Fibroblast of lung (primary cell): Measurements from ENCODE around the gene ST6GALNAC6. TPM values are rescaled to one million over a fixed set of nuclear protein-coding genes. Genes with fewer than 3 reads are reported as not detected.

ENCODE experiments used
- DNase-seq, 2 donors: peaks; one replicate each; pipeline versions ENCODE4 v3.0.0 to v3.0.0-alpha.2; 2010; ENCODE audit warnings: low read depth in 2 of 2
- H2AFZ ChIP-seq: 2 replicates; pipeline ENCODE4 v1.5.1; 2012; ENCODE audit warnings: low read length, control low read depth, inconsistent platforms
- H3K27ac ChIP-seq: 2 replicates; pipeline ENCODE4 v1.5.1; 2011; ENCODE audit warnings: low read length, control low read depth; ENCODE audit not compliant: insufficient read depth
- H3K27me3 ChIP-seq: 2 replicates; pipeline ENCODE4 v1.5.1; 2011; ENCODE audit warnings: mild to moderate bottlenecking, low read length; ENCODE audit not compliant: control insufficient read depth, insufficient read depth
- H3K36me3 ChIP-seq: 2 replicates; pipeline ENCODE4 v1.5.1; 2011; ENCODE audit warnings: low read length; ENCODE audit not compliant: control insufficient read depth, insufficient read depth
- H3K4me1 ChIP-seq: 2 replicates; pipeline ENCODE4 v1.5.1; 2011; ENCODE audit warnings: low read length; ENCODE audit not compliant: control insufficient read depth, insufficient read depth; ENCODE audit errors: extremely low read depth
- H3K4me2 ChIP-seq: 2 replicates; pipeline ENCODE4 v1.5.1; 2011; ENCODE audit warnings: low read length, control low read depth; ENCODE audit not compliant: insufficient read depth; ENCODE audit errors: extremely low read depth
- H3K4me3 ChIP-seq, 4 experiments: fragments of 200-600 bp in 1 of 4; sonication (generic) in 1 of 4; replicated peaks in 1 of 4; 2 replicates each; pipeline ENCODE4 v1.5.1; 2011 to 2016; ENCODE audit warnings: low read length in 4 of 4, low read depth in 3 of 4, mild to moderate bottlenecking in 3 of 4, control low read depth in 2 of 4, inconsistent platforms in 1 of 4, mixed read lengths in 1 of 4; ENCODE audit not compliant: insufficient read depth in 1 of 4; ENCODE audit errors: control extremely low read depth in 1 of 4
- H3K79me2 ChIP-seq: 2 replicates; pipeline ENCODE4 v1.5.1; 2012; ENCODE audit warnings: mild to moderate bottlenecking, low read length, inconsistent platforms; ENCODE audit not compliant: control insufficient read depth, insufficient read depth
- H3K9ac ChIP-seq: 2 replicates; pipeline ENCODE4 v1.5.1; 2011; ENCODE audit warnings: mild to moderate bottlenecking, low read length, control low read depth; ENCODE audit not compliant: insufficient read depth
- H3K9me3 ChIP-seq: 2 replicates; pipeline ENCODE4 v1.5.1; 2012; ENCODE audit warnings: low read depth, low read length; ENCODE audit not compliant: control insufficient read depth, insufficient read depth
- H4K20me1 ChIP-seq: 2 replicates; pipeline ENCODE4 v1.5.1; 2011; ENCODE audit warnings: low read length; ENCODE audit not compliant: control insufficient read depth, insufficient read depth; ENCODE audit errors: extremely low read depth
- EZH2 ChIP-seq: IDR thresholded peaks from 2 replicates; pipeline ENCODE4 v1.5.1; 2012; ENCODE audit warnings: low read length, control low read depth, mild to moderate bottlenecking; ENCODE audit errors: missing control alignments
- polyA plus RNA-seq, 2 donors: library from polyadenylated mRNA; depleted of rRNA in 1 of 2; stranded (reverse) in 1 of 2; unstranded in 1 of 2; fragments of >200 nt; gene quantifications; 2 replicates each; pipeline ENCODE4 v1.2.1, GENCODE V29; 2011 to 2012; ENCODE audit warnings: missing spikeins in 1 of 2
- total RNA-seq: library from RNA; depleted of rRNA; stranded (reverse); fragments of >200 nt; gene quantifications from 2 replicates; pipeline ENCODE4 v1.2.1, GENCODE V29; 2014
- TF ChIP-seq, protein P1 (sequence below), 2 donors: IDR thresholded peaks in 1 of 2; conservative IDR thresholded peaks in 1 of 2; 1 replicate in 1 of 2; 2 replicates in 1 of 2; pipeline ENCODE4 v1.5.1; 2011 to 2012; ENCODE audit warnings: low read length in 2 of 2, control low read depth in 1 of 2, inconsistent platforms in 1 of 2, low read depth in 1 of 2, mild to moderate bottlenecking in 1 of 2

The ST6GALNAC6 gene
- total and polyA plus RNA-seq, 2 donors (not counting 1 experiment from before 2014, with no cell fraction given) = 56.0 to 69.5 TPM

DNA sequence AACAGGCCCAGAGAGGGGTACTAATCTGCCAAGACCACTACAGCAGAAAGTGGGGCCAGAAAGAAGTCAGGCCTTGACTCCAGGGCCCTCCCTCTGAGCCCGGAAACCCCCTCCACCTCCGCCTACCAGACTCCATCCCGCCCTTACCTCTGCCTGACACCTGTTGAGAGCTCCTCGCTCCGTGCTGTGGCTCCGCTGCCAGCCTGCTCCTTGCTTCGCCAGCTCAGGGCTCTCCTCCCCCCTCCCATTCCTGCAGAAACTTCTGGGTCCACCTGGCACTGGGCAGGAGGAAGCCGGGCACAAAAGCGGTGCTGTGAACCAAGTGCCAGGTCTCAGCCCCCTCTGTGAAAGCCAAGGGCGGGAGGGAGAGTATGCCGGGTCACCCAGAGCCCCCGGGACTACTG, 6.4 kb upstream of the ST6GALNAC6 start:
- Histone ChIP-seq H3K4me3 (no peak overlapping the region), H3K4me1 (peaks cover 28% of the 10 kb centered on the region), H3K36me3 (peaks cover 7% of the 10 kb centered on the region), H4K20me1 (no peaks in the 10 kb centered on the region), H2AFZ (no peak overlapping the region), H3K4me2 (no peak overlapping the region), H3K9me3 (no peaks in the 10 kb centered on the region), H3K9ac (no peak overlapping the region), H3K27ac (no peak overlapping the region), H3K27me3 (no peaks in the 10 kb centered on the region), H3K79me2 (no peaks in the 10 kb centered on the region)
- DNase-seq = no peak
- TF ChIP-seq, protein P1, sequence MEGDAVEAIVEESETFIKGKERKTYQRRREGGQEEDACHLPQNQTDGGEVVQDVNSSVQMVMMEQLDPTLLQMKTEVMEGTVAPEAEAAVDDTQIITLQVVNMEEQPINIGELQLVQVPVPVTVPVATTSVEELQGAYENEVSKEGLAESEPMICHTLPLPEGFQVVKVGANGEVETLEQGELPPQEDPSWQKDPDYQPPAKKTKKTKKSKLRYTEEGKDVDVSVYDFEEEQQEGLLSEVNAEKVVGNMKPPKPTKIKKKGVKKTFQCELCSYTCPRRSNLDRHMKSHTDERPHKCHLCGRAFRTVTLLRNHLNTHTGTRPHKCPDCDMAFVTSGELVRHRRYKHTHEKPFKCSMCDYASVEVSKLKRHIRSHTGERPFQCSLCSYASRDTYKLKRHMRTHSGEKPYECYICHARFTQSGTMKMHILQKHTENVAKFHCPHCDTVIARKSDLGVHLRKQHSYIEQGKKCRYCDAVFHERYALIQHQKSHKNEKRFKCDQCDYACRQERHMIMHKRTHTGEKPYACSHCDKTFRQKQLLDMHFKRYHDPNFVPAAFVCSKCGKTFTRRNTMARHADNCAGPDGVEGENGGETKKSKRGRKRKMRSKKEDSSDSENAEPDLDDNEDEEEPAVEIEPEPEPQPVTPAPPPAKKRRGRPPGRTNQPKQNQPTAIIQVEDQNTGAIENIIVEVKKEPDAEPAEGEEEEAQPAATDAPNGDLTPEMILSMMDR (conservative IDR thresholded peaks at IDR 0.05 in 1 of 2, IDR thresholded peaks at IDR 0.05 in 1 of 2; ENCODE audit: low read depth in 1 of 2, low read length in 2 of 2) = no peak

GRCh38 chr9:127905004-127905728, 5.8 kb upstream of the ST6GALNAC6 start:
- Histone ChIP-seq H3K4me1 (peaks cover 25% of the 10 kb centered on the region), H3K9ac (no peak overlapping the region), H3K27me3 (no peaks in the 10 kb centered on the region), H3K36me3 (peaks cover 5% of the 10 kb centered on the region), H3K27ac (no peak overlapping the region), H4K20me1 (no peaks in the 10 kb centered on the region), H3K79me2 (no peaks in the 10 kb centered on the region), H3K4me3 (no peak overlapping the region), H3K9me3 (no peaks in the 10 kb centered on the region), H3K4me2 (no peak overlapping the region), H2AFZ (no peak overlapping the region)
- TF ChIP-seq, protein P1 (conservative IDR thresholded peaks at IDR 0.05 in 1 of 2, IDR thresholded peaks at IDR 0.05 in 1 of 2; ENCODE audit: low read depth in 1 of 2, low read length in 2 of 2) = no peak
- no peak for TF ChIP-seq EZH2
- no peak for DNase-seq

DNA sequence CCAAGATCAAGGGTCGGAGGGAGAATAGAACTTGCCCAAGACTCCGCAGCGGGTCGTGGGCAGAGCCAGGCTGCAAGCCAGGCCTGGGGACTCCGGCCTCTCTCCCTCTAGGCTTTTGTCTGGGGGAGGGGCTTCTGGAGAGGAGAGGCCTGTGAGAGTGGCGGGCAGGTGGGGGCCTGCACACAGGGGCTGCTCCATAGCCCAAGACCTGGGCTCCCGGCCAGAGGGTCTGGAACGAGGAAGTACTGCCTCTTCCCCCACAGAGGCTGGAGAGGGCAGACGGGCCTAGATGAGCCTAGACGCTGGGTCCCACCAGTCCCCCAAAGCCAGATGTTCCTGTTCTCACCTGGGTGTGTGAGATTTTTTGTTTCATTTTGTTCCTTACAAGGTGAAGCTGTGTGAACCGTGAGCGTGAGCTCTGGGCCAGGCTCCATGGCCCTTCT, 5.2 kb upstream of the ST6GALNAC6 start:
- Histone ChIP-seq H4K20me1 (no peaks in the 10 kb centered on the region), H3K4me2 (no peak overlapping the region), H3K36me3 (peaks cover 3% of the 10 kb centered on the region), H3K79me2 (no peaks in the 10 kb centered on the region), H3K4me3 (no peak overlapping the region), H3K9ac (no peak overlapping the region), H3K27me3 (no peaks in the 10 kb centered on the region), H3K9me3 (no peaks in the 10 kb centered on the region), H2AFZ (no peak overlapping the region), H3K4me1 (peaks cover 30% of the 10 kb centered on the region), H3K27ac (no peak overlapping the region)
- DNase-seq = no peak
- TF ChIP-seq EZH2 = no peak
- TF ChIP-seq, protein P1 (conservative IDR thresholded peaks at IDR 0.05 in 1 of 2, IDR thresholded peaks at IDR 0.05 in 1 of 2; ENCODE audit: low read depth in 1 of 2, low read length in 2 of 2) = no peak
